Neural progenitor cell (in vitro differentiated cells): ENCODE data around the gene MATN4. TPM values are rescaled to one million over a fixed set of nuclear protein-coding genes. Genes with fewer than 3 reads are reported as not detected.

Experiments
- DNase-seq: peaks from one replicate; pipeline ENCODE4 v3.0.0-alpha.2; 2016; ENCODE audit warnings: low spot score
- H2AFZ ChIP-seq: fragments of 200-600 bp; sonication (generic); replicated peaks from 2 replicates; pipeline ENCODE4 v1.6.1; 2016; ENCODE audit warnings: antibody characterized with exemption
- H3F3A ChIP-seq: fragments of 200-600 bp; sonication (generic); 2 replicates; pipeline ENCODE4 v1.6.1; 2016; ENCODE audit warnings: antibody characterized with exemption, low read depth
- H3K27ac ChIP-seq: fragments of 200-600 bp; sonication (generic); 2 replicates; pipeline ENCODE4 v1.5.1; 2016; ENCODE audit warnings: mild to moderate bottlenecking
- H3K27me3 ChIP-seq: fragments of 200-600 bp; sonication (generic); 2 replicates; pipeline ENCODE4 v1.6.1; 2016; ENCODE audit warnings: mild to moderate bottlenecking, moderate library complexity
- H3K36me3 ChIP-seq: fragments of 200-600 bp; sonication (generic); 2 replicates; pipeline ENCODE4 v1.5.1; 2016
- H3K4me1 ChIP-seq: fragments of 200-600 bp; sonication (generic); 2 replicates; pipeline ENCODE4 v1.6.1; 2016; ENCODE audit warnings: mixed run types
- H3K4me2 ChIP-seq: fragments of 200-600 bp; sonication (generic); 2 replicates; pipeline ENCODE4 v1.6.1; 2016
- H3K4me3 ChIP-seq: fragments of 200-600 bp; sonication (generic); 2 replicates; pipeline ENCODE4 v1.5.1; 2016
- H3K79me2 ChIP-seq: fragments of 200-600 bp; sonication (generic); 2 replicates; pipeline ENCODE4 v1.6.1; 2016; ENCODE audit warnings: low read depth
- H3K9ac ChIP-seq: fragments of 200-600 bp; sonication (generic); 2 replicates; pipeline ENCODE4 v1.6.1; 2016
- H3K9me3 ChIP-seq: fragments of 200-600 bp; sonication (generic); 2 replicates; pipeline ENCODE4 v1.5.1; 2016; ENCODE audit warnings: low read depth
- H4K20me1 ChIP-seq: fragments of 200-600 bp; sonication (generic); 2 replicates; pipeline ENCODE4 v1.6.1; 2016; ENCODE audit warnings: low read depth
- H3K27ac Mint-ChIP-seq: 3 replicates; pipeline ENCODE4 v1.8.0; 2021; ENCODE audit warnings: mixed read lengths
- H3K27me3 Mint-ChIP-seq: 2 replicates; pipeline ENCODE4 v1.8.0; 2022; ENCODE audit warnings: low read depth, mild to moderate bottlenecking, inconsistent platforms, moderate library complexity, mixed read lengths; ENCODE audit not compliant: insufficient read depth
- H3K36me3 Mint-ChIP-seq: 3 replicates; pipeline ENCODE4 v1.8.0; 2021; ENCODE audit warnings: mixed read lengths
- H3K4me1 Mint-ChIP-seq: 3 replicates; pipeline ENCODE4 v1.8.0; 2021; ENCODE audit warnings: mixed read lengths
- H3K4me3 Mint-ChIP-seq: 3 replicates; pipeline ENCODE4 v1.8.0; 2021; ENCODE audit warnings: mild to moderate bottlenecking, moderate library complexity, mixed read lengths
- H3K9me3 Mint-ChIP-seq: 3 replicates; pipeline ENCODE4 v1.8.0; 2020; ENCODE audit warnings: mixed read lengths
- EZH2 ChIP-seq: fragments of 200-600 bp; sonication (generic); IDR thresholded peaks from 2 replicates; pipeline ENCODE4 v1.6.1; 2017; ENCODE audit warnings: antibody characterized with exemption, mild to moderate bottlenecking, moderate library complexity
- EZH2phosphoT487 ChIP-seq: fragments of 200-600 bp; sonication (generic); IDR thresholded peaks from 2 replicates; pipeline ENCODE4 v1.6.1; 2017; ENCODE audit warnings: antibody characterized with exemption
- total RNA-seq: library from RNA; depleted of rRNA; stranded (reverse); fragments of >200 nt; gene quantifications from 2 replicates; pipeline ENCODE4 v1.2.3, GENCODE V29; 2015; ENCODE audit warnings: low replicate concordance
- TF ChIP-seq, protein P1 (sequence below): fragments of 200-600 bp; sonication (generic); IDR thresholded peaks from 2 replicates; pipeline ENCODE4 v1.5.1; 2017; ENCODE audit warnings: antibody characterized with exemption, mild to moderate bottlenecking

The MATN4 gene
- total RNA-seq, 1 donor from 2014 or later, result not detected

DNA sequence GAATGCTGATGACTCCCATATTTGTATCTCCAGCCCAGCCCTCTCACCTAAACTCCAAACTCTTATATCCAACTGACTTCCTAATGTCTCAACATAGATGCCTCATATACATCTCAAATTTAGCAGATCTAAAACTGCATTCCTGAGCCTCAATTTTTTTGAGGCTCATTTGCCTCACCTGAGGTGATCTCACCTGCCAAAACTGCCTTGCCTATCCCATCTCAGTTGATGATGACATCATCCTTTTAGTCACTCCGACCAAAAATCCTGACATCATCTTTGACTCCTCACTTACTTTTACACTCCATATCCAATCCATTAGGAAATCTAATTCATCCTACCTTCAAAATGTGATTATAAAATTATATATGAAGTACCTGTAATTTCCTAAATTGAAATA, 28.1 kb downstream of the MATN4 start:
- no peak overlapping the region for H3K4me3 Mint-ChIP-seq
- DNase-seq, result no peak
- Histone ChIP-seq H4K20me1 (no peaks in the 10 kb centered on the region), H2AFZ (no peak overlapping the region), H3K4me1 (no peaks in the 10 kb centered on the region), H3F3A (no peaks in the 10 kb centered on the region), H3K79me2 (no peaks in the 10 kb centered on the region), H3K9me3 (no peaks in the 10 kb centered on the region), H3K9ac (no peak overlapping the region), H3K4me3 (no peak overlapping the region), H3K4me2 (no peak overlapping the region), H3K27me3 (no peaks in the 10 kb centered on the region), H3K36me3 (no peaks in the 10 kb centered on the region), H3K27ac (no peak overlapping the region)
- TF ChIP-seq EZH2phosphoT487, result no peak
- TF ChIP-seq, protein P1, sequence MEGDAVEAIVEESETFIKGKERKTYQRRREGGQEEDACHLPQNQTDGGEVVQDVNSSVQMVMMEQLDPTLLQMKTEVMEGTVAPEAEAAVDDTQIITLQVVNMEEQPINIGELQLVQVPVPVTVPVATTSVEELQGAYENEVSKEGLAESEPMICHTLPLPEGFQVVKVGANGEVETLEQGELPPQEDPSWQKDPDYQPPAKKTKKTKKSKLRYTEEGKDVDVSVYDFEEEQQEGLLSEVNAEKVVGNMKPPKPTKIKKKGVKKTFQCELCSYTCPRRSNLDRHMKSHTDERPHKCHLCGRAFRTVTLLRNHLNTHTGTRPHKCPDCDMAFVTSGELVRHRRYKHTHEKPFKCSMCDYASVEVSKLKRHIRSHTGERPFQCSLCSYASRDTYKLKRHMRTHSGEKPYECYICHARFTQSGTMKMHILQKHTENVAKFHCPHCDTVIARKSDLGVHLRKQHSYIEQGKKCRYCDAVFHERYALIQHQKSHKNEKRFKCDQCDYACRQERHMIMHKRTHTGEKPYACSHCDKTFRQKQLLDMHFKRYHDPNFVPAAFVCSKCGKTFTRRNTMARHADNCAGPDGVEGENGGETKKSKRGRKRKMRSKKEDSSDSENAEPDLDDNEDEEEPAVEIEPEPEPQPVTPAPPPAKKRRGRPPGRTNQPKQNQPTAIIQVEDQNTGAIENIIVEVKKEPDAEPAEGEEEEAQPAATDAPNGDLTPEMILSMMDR, result no peak
- no peak for TF ChIP-seq EZH2
- no peak overlapping the region for H3K27ac Mint-ChIP-seq
- H3K36me3 Mint-ChIP-seq, result no peaks in the 10 kb centered on the region
- H3K27me3 Mint-ChIP-seq, result peaks cover 6% of the 10 kb centered on the region
- H3K9me3 Mint-ChIP-seq, result no peaks in the 10 kb centered on the region
- H3K4me1 Mint-ChIP-seq, result peaks cover 2% of the 10 kb centered on the region

DNA sequence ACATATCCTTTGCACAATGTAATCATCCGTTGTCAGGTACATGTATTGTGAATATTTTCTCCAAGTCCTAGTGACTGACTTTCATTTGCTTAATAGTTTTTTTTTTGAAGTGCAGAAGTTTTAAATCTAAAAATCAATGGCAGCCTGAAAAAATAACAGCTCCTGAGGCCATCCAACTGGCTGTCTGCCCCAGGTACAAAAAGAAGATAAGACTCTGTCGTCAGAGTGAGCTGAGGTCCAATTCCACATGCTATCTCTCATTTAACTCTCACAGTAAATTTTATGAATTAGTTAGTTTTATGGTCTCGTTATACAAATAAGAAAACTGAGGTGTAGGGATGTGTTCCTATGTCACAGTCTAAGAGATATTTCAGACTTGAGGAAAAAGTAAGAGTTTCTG, 32.8 kb downstream of the MATN4 start:
- no peak overlapping the region for H3K9ac ChIP-seq
- H3K27ac Mint-ChIP-seq, result no peak overlapping the region
- no peak overlapping the region for H3K4me3 Mint-ChIP-seq

DNA sequence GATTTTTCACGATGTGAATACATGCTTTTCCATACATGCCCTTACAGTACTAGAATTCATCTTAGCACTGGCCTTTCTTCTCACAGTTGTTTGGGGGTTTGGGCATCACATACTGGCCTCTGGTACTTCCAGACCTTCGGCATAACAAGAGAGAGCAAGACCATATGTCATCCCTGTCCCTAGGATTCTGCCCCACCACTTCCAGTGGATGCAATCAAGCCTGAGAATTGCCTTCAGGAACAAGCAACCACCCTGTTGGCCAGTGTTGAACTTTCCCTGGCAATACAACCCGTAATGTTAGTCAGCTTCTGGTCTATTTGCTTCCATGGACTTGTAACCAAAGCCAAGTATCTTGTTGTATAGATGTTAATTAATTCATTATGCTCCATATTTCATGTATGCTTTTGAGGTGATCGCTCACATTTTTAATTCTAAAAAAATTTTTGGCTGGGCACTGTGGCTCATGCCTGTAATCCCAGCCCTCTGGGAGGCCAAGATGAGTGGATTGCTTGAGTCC, 38.3 kb downstream of the MATN4 start:
- H4K20me1 ChIP-seq, result no peaks in the 10 kb centered on the region
- peaks cover 6% of the 10 kb centered on the region for H3K4me1 Mint-ChIP-seq
- no peak overlapping the region for H3K4me3 ChIP-seq
- no peaks in the 10 kb centered on the region for H3K79me2 ChIP-seq
- no peaks in the 10 kb centered on the region for H3K9me3 Mint-ChIP-seq
- TF ChIP-seq EZH2phosphoT487, result no peak
- TF ChIP-seq, protein P1, result no peak
- TF ChIP-seq EZH2, result no peak
- H3K4me2 ChIP-seq, result no peak overlapping the region
- peaks cover 2% of the 10 kb centered on the region for H3K27me3 Mint-ChIP-seq
- H3K36me3 ChIP-seq, result no peaks in the 10 kb centered on the region
- no peak overlapping the region for H3K9ac ChIP-seq
- H3K27me3 ChIP-seq, result no peaks in the 10 kb centered on the region
- no peaks in the 10 kb centered on the region for H3K9me3 ChIP-seq
- no peak for DNase-seq
- H3K4me3 Mint-ChIP-seq, result no peak overlapping the region
- no peak overlapping the region for H2AFZ ChIP-seq
- no peaks in the 10 kb centered on the region for H3K4me1 ChIP-seq
- H3K27ac ChIP-seq, result no peak overlapping the region
- H3F3A ChIP-seq, result no peaks in the 10 kb centered on the region
- no peaks in the 10 kb centered on the region for H3K36me3 Mint-ChIP-seq
- H3K27ac Mint-ChIP-seq, result no peak overlapping the region

More for the DNA sequence above, 32.8 kb downstream of the MATN4 start:
- H3K27me3 Mint-ChIP-seq, result no peaks in the 10 kb centered on the region
- no peak for DNase-seq
- Histone ChIP-seq H3K4me2 (no peak overlapping the region), H4K20me1 (no peaks in the 10 kb centered on the region), H3K9me3 (no peaks in the 10 kb centered on the region), H3K36me3 (no peaks in the 10 kb centered on the region), H3F3A (no peaks in the 10 kb centered on the region), H3K27me3 (no peaks in the 10 kb centered on the region), H3K4me3 (no peak overlapping the region), H3K79me2 (no peaks in the 10 kb centered on the region), H2AFZ (no peak overlapping the region), H3K4me1 (no peaks in the 10 kb centered on the region), H3K27ac (no peak overlapping the region)
- no peaks in the 10 kb centered on the region for H3K9me3 Mint-ChIP-seq
- TF ChIP-seq EZH2, result no peak
- TF ChIP-seq, protein P1, result no peak
- TF ChIP-seq EZH2phosphoT487, result no peak
- no peaks in the 10 kb centered on the region for H3K4me1 Mint-ChIP-seq
- no peaks in the 10 kb centered on the region for H3K36me3 Mint-ChIP-seq
